ENCODE data around the gene TRPC3.

Gene TRPC3

DNA sequence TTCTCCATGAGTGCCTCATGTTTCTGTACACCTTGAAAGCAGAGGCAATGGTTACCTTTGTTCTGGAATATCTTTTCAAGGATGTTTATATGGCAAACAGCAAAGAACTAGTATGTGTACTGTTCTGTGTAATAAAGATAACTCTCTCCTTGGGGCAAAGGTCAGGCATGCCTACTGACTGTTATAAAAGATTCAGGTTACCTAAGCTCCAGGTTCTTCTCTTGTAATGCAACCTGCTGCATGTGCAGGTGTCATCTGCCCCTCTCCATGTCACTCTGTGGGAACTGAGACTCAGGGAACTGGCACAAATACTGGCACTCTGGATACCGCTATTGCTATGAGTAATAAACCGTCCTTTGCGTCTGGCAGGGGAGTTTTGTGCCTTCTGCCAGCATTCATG, 5.4 kb upstream of the TRPC3 start:
- Histone ChIP-seq H3K4me3 (ENCODE audit: low read length) (no peak overlapping the region), H2BK15ac (replicated peaks; ENCODE audit: low read depth) (no peak overlapping the region), H2BK5ac (ENCODE audit: low read length) (no peak overlapping the region), H2BK120ac (ENCODE audit: low read depth, low read length) (no peak overlapping the region), H4K8ac (ENCODE audit: low read depth, low read length) (no peak overlapping the region), H2AK5ac (ENCODE audit: low read length) (no peak overlapping the region), H3K79me2 (ENCODE audit: control insufficient read depth, insufficient read depth, low read length) (no peaks in the 10 kb centered on the region), H3K79me1 (ENCODE audit: low read length) (no peaks in the 10 kb centered on the region), H3K9ac (ENCODE audit: low read length) (no peak overlapping the region), H3K27ac (ENCODE audit: low read depth, low read length) (no peak overlapping the region), H3K56ac (ENCODE audit: low read length) (no peak overlapping the region), H3K27me3 (ENCODE audit: insufficient read depth, low read length, poor library complexity) (peaks cover 4% of the 10 kb centered on the region), H3K18ac (ENCODE audit: low read length) (no peak overlapping the region), H3K4me1 (ENCODE audit: control insufficient read depth, low read depth, low read length) (no peaks in the 10 kb centered on the region), H3K23ac (ENCODE audit: low read length) (no peak overlapping the region), H3K4me2 (ENCODE audit: low read length) (no peak overlapping the region), H3K36me3 (ENCODE audit: control insufficient read depth, insufficient read depth, low read length) (no peaks in the 10 kb centered on the region), H4K5ac (ENCODE audit: low read length) (no peak overlapping the region), H3K4ac (ENCODE audit: low read depth, low read length) (no peak overlapping the region)
- DNase-seq: no peak
- no CpG with 5 or more reads among the region's 3 CpGs for WGBS (ENCODE audit: extremely low coverage, insufficient coverage, low lambda C conversion rate)

DNA sequence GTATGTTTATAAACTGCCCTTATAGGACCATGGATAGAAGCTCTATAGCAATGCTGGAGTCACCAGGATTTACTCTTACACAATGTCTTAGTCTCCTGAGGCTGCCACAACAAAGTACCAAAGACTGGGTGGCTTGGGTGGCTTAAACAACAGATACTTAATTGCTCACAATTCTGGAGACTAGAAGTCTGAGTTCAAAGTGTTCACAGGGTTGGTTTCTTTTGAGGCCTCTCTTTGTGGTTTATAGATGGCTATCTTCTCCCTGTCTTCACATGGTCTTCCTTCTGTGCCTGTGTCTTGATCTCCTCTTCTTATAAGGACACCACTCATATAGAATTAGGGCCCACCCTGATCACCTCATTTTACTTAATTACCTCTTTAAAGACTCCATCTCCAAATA, 2.0 kb upstream of the TRPC3 start:
- Histone ChIP-seq H2BK120ac (ENCODE audit: low read depth, low read length) (no peak overlapping the region), H4K8ac (ENCODE audit: low read depth, low read length) (no peak overlapping the region), H3K18ac (ENCODE audit: low read length) (no peak overlapping the region), H3K27ac (ENCODE audit: low read depth, low read length) (no peak overlapping the region), H3K4me3 (ENCODE audit: low read length) (no peak overlapping the region), H3K56ac (ENCODE audit: low read length) (no peak overlapping the region), H2BK5ac (ENCODE audit: low read length) (no peak overlapping the region), H3K4ac (ENCODE audit: low read depth, low read length) (no peak overlapping the region), H2AK5ac (ENCODE audit: low read length) (no peak overlapping the region), H3K9ac (ENCODE audit: low read length) (no peak overlapping the region), H3K4me1 (ENCODE audit: control insufficient read depth, low read depth, low read length) (no peaks in the 10 kb centered on the region), H3K79me2 (ENCODE audit: control insufficient read depth, insufficient read depth, low read length) (no peaks in the 10 kb centered on the region), H2BK15ac (replicated peaks; ENCODE audit: low read depth) (no peak overlapping the region), H3K4me2 (ENCODE audit: low read length) (no peak overlapping the region), H3K79me1 (ENCODE audit: low read length) (no peaks in the 10 kb centered on the region), H3K36me3 (ENCODE audit: control insufficient read depth, insufficient read depth, low read length) (no peaks in the 10 kb centered on the region), H3K23ac (ENCODE audit: low read length) (no peak overlapping the region), H4K5ac (ENCODE audit: low read length) (no peak overlapping the region), H3K27me3 (ENCODE audit: insufficient read depth, low read length, poor library complexity) (peaks cover 20% of the 10 kb centered on the region)
- DNase-seq: no peak

DNA sequence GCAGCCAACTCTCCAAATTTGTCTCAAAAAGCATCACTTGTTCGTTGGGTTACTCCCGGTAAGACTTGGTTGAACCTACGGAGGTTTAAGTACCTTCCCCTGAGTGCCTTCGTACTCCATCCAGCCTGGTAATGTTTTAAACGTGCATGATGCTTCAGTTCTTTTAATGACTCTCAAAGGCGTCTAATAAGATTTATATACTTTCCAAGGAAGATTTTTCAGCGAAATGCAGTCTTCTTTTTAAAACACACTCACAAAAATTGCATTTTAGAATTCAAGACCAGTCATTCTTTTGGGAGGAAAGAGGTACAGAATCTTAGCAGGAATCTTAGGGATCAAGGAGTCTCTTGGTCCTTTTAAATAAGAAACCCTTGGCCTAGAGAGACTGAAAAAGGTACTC, 430 bp upstream of the TRPC3 start:
- H3K9ac ChIP-seq (ENCODE audit: low read length): no peak overlapping the region
- H2BK15ac ChIP-seq (replicated peaks; ENCODE audit: low read depth): no peak overlapping the region
- no peak overlapping the region for H4K5ac ChIP-seq (ENCODE audit: low read length)
- no peaks in the 10 kb centered on the region for H3K4me1 ChIP-seq (ENCODE audit: control insufficient read depth, low read depth, low read length)
- no CpG with 5 or more reads among the region's 7 CpGs for WGBS (ENCODE audit: extremely low coverage, insufficient coverage, low lambda C conversion rate)
- H3K23ac ChIP-seq (ENCODE audit: low read length): no peak overlapping the region
- H3K27ac ChIP-seq (ENCODE audit: low read depth, low read length): no peak overlapping the region
- no peak overlapping the region for H2BK120ac ChIP-seq (ENCODE audit: low read depth, low read length)
- H3K4me2 ChIP-seq (ENCODE audit: low read length): no peak overlapping the region
- no peak for DNase-seq
- no peaks in the 10 kb centered on the region for H3K79me2 ChIP-seq (ENCODE audit: control insufficient read depth, insufficient read depth, low read length)
- no peaks in the 10 kb centered on the region for H3K79me1 ChIP-seq (ENCODE audit: low read length)
- no peak overlapping the region for H2BK5ac ChIP-seq (ENCODE audit: low read length)
- no peak overlapping the region for H2AK5ac ChIP-seq (ENCODE audit: low read length)
- H3K4ac ChIP-seq (ENCODE audit: low read depth, low read length): no peak overlapping the region
- no peak overlapping the region for H3K18ac ChIP-seq (ENCODE audit: low read length)
- no peaks in the 10 kb centered on the region for H3K36me3 ChIP-seq (ENCODE audit: control insufficient read depth, insufficient read depth, low read length)
- peaks cover 20% of the 10 kb centered on the region for H3K27me3 ChIP-seq (ENCODE audit: insufficient read depth, low read length, poor library complexity)
- no peak overlapping the region for H4K8ac ChIP-seq (ENCODE audit: low read depth, low read length)
- no peak overlapping the region for H3K56ac ChIP-seq (ENCODE audit: low read length)
- no peak overlapping the region for H3K4me3 ChIP-seq (ENCODE audit: low read length)

DNA sequence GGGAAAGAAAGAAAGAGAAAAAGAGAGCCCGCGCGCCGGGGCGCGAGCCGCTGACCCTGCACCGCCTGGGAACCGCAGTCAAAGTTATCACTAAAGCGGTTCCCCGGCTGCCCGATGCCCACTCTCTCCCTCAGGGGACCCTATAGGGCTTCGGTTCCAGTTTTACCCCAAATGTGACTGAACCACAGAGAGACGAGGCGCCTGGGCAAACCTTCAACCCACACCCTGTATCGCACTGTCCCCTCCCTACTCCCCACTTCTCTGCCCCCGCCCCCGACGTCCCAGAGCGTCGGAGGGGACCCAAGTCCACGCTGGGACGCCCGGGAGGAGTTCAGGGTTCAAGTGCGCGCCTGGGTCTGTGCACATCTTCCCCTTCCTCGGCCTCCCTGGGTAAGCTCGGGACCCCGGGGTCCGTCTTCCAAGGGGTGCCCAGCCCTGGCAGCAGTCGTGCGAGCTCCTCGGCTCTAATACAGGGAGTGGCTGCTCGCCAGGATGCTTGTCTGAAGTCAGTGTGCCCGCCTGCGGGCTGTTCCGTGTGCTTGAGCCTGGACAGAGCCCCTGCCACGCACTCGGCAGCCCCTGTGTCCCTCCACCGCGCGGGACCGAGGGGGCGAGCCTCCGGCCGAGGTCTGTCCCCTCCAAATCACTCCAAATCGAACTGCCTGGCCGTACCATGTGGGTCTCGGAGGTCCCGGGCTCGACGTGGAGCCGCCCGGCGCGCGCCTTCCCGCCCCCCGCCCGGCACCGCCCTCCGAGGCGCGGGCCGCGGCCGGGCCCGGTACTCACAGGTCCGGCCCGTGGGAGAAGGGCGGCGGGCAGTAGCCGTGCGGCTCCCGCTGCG, 960 bp downstream of the TRPC3 start:
- no CpG with 5 or more reads among the region's 76 CpGs for WGBS (ENCODE audit: extremely low coverage, insufficient coverage, low lambda C conversion rate)
- H3K4ac ChIP-seq (ENCODE audit: low read depth, low read length): no peak overlapping the region
- no peaks in the 10 kb centered on the region for H3K79me1 ChIP-seq (ENCODE audit: low read length)
- peak overlapping the region; percentile 79 for H3K56ac ChIP-seq (ENCODE audit: low read length)
- no peak overlapping the region for H4K8ac ChIP-seq (ENCODE audit: low read depth, low read length)
- no peak overlapping the region for H3K27ac ChIP-seq (ENCODE audit: low read depth, low read length)
- no peak overlapping the region for H2BK120ac ChIP-seq (ENCODE audit: low read depth, low read length)
- H3K27me3 ChIP-seq (ENCODE audit: insufficient read depth, low read length, poor library complexity): peaks cover 20% of the 10 kb centered on the region
- H3K79me2 ChIP-seq (ENCODE audit: control insufficient read depth, insufficient read depth, low read length): no peaks in the 10 kb centered on the region
- H3K36me3 ChIP-seq (ENCODE audit: control insufficient read depth, insufficient read depth, low read length): no peaks in the 10 kb centered on the region
- no peak overlapping the region for H4K5ac ChIP-seq (ENCODE audit: low read length)
- no peaks in the 10 kb centered on the region for H3K4me1 ChIP-seq (ENCODE audit: control insufficient read depth, low read depth, low read length)
- H3K9ac ChIP-seq (ENCODE audit: low read length): peak overlapping the region; percentile 57
- peak overlapping the region; percentile 32 for H3K4me2 ChIP-seq (ENCODE audit: low read length)
- no peak overlapping the region for H2BK5ac ChIP-seq (ENCODE audit: low read length)
- DNase-seq: peak; percentile 41
- no peak overlapping the region for H2AK5ac ChIP-seq (ENCODE audit: low read length)
- no peak overlapping the region for H3K23ac ChIP-seq (ENCODE audit: low read length)
- no peak overlapping the region for H3K18ac ChIP-seq (ENCODE audit: low read length)
- H2BK15ac ChIP-seq (replicated peaks; ENCODE audit: low read depth): no peak overlapping the region
- peak overlapping the region; percentile 25 for H3K4me3 ChIP-seq (ENCODE audit: low read length)

DNA sequence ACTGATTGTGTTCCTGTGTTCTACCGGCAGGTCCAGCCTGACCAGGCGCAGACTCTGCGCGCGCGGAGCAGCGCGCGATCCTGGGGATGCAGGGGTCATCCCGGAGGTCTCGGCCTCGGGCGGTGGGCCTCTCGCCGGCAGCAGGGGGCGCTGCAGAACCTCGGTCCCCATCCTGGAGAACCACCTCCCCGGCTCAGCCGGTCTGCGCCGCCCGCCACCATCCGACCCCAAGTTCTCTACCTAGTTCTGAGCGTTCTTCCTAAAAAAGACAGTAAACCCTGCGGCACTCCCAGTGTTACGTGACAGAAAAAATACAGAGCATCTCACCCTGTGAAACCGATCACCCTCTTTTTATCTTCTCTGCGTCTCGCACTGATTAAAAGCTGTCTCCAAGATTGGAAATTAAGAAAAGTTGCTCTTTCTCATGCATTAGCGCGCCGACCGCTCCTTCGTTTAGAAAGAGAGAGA, 1.6 kb downstream of the TRPC3 start:
- Histone ChIP-seq H2BK5ac (ENCODE audit: low read length) (no peak overlapping the region), H2BK15ac (replicated peaks; ENCODE audit: low read depth) (no peak overlapping the region), H4K8ac (ENCODE audit: low read depth, low read length) (no peak overlapping the region), H3K27me3 (ENCODE audit: insufficient read depth, low read length, poor library complexity) (peaks cover 20% of the 10 kb centered on the region), H3K4ac (ENCODE audit: low read depth, low read length) (no peak overlapping the region), H2AK5ac (ENCODE audit: low read length) (no peak overlapping the region), H2BK120ac (ENCODE audit: low read depth, low read length) (no peak overlapping the region), H3K4me1 (ENCODE audit: control insufficient read depth, low read depth, low read length) (no peaks in the 10 kb centered on the region), H3K56ac (ENCODE audit: low read length) (no peak overlapping the region), H3K4me3 (ENCODE audit: low read length) (peak overlapping the region; percentile 3), H3K79me2 (ENCODE audit: control insufficient read depth, insufficient read depth, low read length) (no peaks in the 10 kb centered on the region), H3K79me1 (ENCODE audit: low read length) (no peaks in the 10 kb centered on the region), H3K9ac (ENCODE audit: low read length) (peak overlapping the region; percentile 7), H4K5ac (ENCODE audit: low read length) (no peak overlapping the region), H3K18ac (ENCODE audit: low read length) (no peak overlapping the region), H3K27ac (ENCODE audit: low read depth, low read length) (no peak overlapping the region), H3K4me2 (ENCODE audit: low read length) (peak overlapping the region; percentile 79), H3K23ac (ENCODE audit: low read length) (no peak overlapping the region), H3K36me3 (ENCODE audit: control insufficient read depth, insufficient read depth, low read length) (no peaks in the 10 kb centered on the region)
- no CpG with 5 or more reads among the region's 34 CpGs for WGBS (ENCODE audit: extremely low coverage, insufficient coverage, low lambda C conversion rate)
- DNase-seq: peak; percentile 88

DNA sequence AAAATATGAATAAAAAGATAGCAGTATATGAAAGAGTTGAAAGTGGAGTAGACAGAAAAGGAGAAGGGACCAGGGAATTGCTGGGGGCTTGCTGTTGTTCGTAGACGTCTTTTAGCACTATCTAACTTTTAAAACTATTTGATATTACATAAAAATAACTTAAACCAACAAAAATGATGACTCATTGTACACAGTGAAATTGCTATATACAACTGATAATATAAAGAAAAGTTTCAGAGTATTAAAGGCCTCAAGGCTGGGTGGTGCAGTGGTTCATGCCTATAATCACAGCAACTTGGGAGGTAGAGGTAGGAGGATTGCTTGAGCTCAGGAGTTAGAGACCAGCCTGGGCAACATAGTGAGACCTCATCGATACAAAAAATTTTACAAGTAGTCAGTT, 5.2 kb downstream of the TRPC3 start:
- no peak overlapping the region for H4K8ac ChIP-seq (ENCODE audit: low read depth, low read length)
- H2AK5ac ChIP-seq (ENCODE audit: low read length): no peak overlapping the region
- H3K4me3 ChIP-seq (ENCODE audit: low read length): no peak overlapping the region
- no peak overlapping the region for H2BK120ac ChIP-seq (ENCODE audit: low read depth, low read length)
- no peak overlapping the region for H2BK5ac ChIP-seq (ENCODE audit: low read length)
- H3K18ac ChIP-seq (ENCODE audit: low read length): no peak overlapping the region
- H3K23ac ChIP-seq (ENCODE audit: low read length): no peak overlapping the region
- H3K56ac ChIP-seq (ENCODE audit: low read length): no peak overlapping the region
- no peak overlapping the region for H3K27ac ChIP-seq (ENCODE audit: low read depth, low read length)
- H3K27me3 ChIP-seq (ENCODE audit: insufficient read depth, low read length, poor library complexity): peaks cover 12% of the 10 kb centered on the region
- H2BK15ac ChIP-seq (replicated peaks; ENCODE audit: low read depth): no peak overlapping the region
- no peak overlapping the region for H3K9ac ChIP-seq (ENCODE audit: low read length)
- no peak for DNase-seq
- no peaks in the 10 kb centered on the region for H3K36me3 ChIP-seq (ENCODE audit: control insufficient read depth, insufficient read depth, low read length)
- no CpG with 5 or more reads among the region's 3 CpGs for WGBS (ENCODE audit: extremely low coverage, insufficient coverage, low lambda C conversion rate)
- H4K5ac ChIP-seq (ENCODE audit: low read length): no peak overlapping the region
- no peaks in the 10 kb centered on the region for H3K4me1 ChIP-seq (ENCODE audit: control insufficient read depth, low read depth, low read length)
- no peak overlapping the region for H3K4me2 ChIP-seq (ENCODE audit: low read length)
- no peaks in the 10 kb centered on the region for H3K79me2 ChIP-seq (ENCODE audit: control insufficient read depth, insufficient read depth, low read length)
- H3K79me1 ChIP-seq (ENCODE audit: low read length): no peaks in the 10 kb centered on the region
- no peak overlapping the region for H3K4ac ChIP-seq (ENCODE audit: low read depth, low read length)

All from mesendoderm (in vitro differentiated cells).